IPS DF 4.7 (cell line): ENCODE data around the gene RHOXF1.
"Not testable (repeated sequence)": the region's sequence is repeated elsewhere in the genome, so short reads cannot be mapped to it uniquely, and the experiment has no call there.

ENCODE experiments used
- DNase-seq: peaks from one replicate; pipeline ENCODE4 v3.0.0-alpha.2; 2013; ENCODE audit warnings: low spot score; ENCODE audit errors: extremely low read depth

RHOXF1 gene

GRCh38 chrX:120085553-120086185, 30.0 kb downstream of the RHOXF1 start:
- DNase-seq: not testable (repeated sequence)

- DNase-seq: not testable (repeated sequence)
These were observed 38.1 kb downstream of the RHOXF1 start, which contains the start of gene RHOXF2B for GRCh38 chrX:120077590-120077989. Gene RHOXF2B (minus strand): TSS chrX:120077690. CDS start chrX:120077552, 138 bp downstream.

DNA sequence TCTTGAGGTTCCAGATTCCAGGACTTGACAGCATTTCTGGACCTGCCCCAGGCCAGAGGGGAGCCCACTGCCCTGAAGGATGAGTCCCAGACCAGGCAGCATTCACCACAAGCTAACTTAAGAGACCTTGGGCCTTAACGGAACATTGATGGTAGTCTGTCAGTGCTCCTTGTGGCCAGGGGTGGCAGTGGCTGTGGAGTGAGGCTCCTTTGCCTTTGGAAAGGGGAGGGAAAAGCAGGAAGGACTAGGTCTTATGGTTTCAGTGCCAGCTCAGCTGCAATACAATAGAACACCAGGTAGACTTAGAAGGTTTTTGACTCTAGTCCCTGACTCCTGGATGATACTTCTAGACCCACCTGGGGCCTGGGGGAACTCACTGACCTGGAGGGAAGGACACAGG, 49.5 kb downstream of the RHOXF1 start:
- not testable (repeated sequence) for DNase-seq
